ENCODE measurements around the gene COX7B2.

The COX7B2 gene

GRCh38 chr4:46886711-46887110 is 22.3 kb downstream of the COX7B2 start:
- peak; percentile 3 for DNase-seq

GRCh38 chr4:46878641-46879040 is 30.4 kb downstream of the COX7B2 start:
- DNase-seq: no peak

- DNase-seq: no peak
These were observed 34.2 kb downstream of the COX7B2 start for GRCh38 chr4:46874811-46875210.

GRCh38 chr4:46870411-46870810 is 38.6 kb downstream of the COX7B2 start:
- DNase-seq: no peak

GRCh38 chr4:46856333-46856732 is 52.7 kb downstream of the COX7B2 start:
- DNase-seq: no peak

GRCh38 chr4:46852800-46853199 is 56.2 kb downstream of the COX7B2 start:
- no peak for DNase-seq

GRCh38 chr4:46850026-46850425 is 59.0 kb downstream of the COX7B2 start:
- DNase-seq: no peak

GRCh38 chr4:46844325-46844917 is 64.6 kb downstream of the COX7B2 start:
- DNase-seq: peak; percentile 15 to 82

- DNase-seq: no peak
These were observed 69.9 kb downstream of the COX7B2 start for GRCh38 chr4:46839128-46839527.

- no peak for DNase-seq
These were observed 71.4 kb downstream of the COX7B2 start for GRCh38 chr4:46837639-46838038.

GRCh38 chr4:46836584-46836983 is 72.5 kb downstream of the COX7B2 start:
- DNase-seq: no peak

GRCh38 chr4:46830971-46831454 is 78.0 kb downstream of the COX7B2 start:
- no peak for DNase-seq

- no peak for DNase-seq
These were observed 88.9 kb downstream of the COX7B2 start for GRCh38 chr4:46820154-46820553.

GRCh38 chr4:46819095-46819494 is 90.0 kb downstream of the COX7B2 start:
- no peak for DNase-seq

- DNase-seq: no peak
These were observed 90.4 kb downstream of the COX7B2 start for GRCh38 chr4:46818604-46819003.

GRCh38 chr4:46817806-46818205 is 91.2 kb downstream of the COX7B2 start:
- no peak for DNase-seq

- no peak for DNase-seq
These were observed 104.1 kb downstream of the COX7B2 start for GRCh38 chr4:46804781-46805413.

GRCh38 chr4:46793036-46793435 is 116.0 kb downstream of the COX7B2 start:
- DNase-seq: no peak

- DNase-seq: no peak
These were observed 127.5 kb downstream of the COX7B2 start for GRCh38 chr4:46781434-46782092.

GRCh38 chr4:46765465-46765864 is 143.6 kb downstream of the COX7B2 start:
- no peak for DNase-seq

- DNase-seq: no peak
These were observed 179.0 kb downstream of the COX7B2 start for GRCh38 chr4:46730075-46730474.

GRCh38 chr4:46720055-46720454 is 189.0 kb downstream of the COX7B2 start:
- DNase-seq: no peak

- DNase-seq: no peak
These were observed 191.1 kb downstream of the COX7B2 start for GRCh38 chr4:46717950-46718349.

GRCh38 chr4:46715468-46715867 is 193.6 kb downstream of the COX7B2 start:
- DNase-seq: no peak

All from inflammatory macrophage treated with lipopolysaccharide for 1 hour (primary cell).